Vagina (tissue), 2 donors: ENCODE results near the gene RERG.

Experiments
- CTCF ChIP-seq, 3 experiments: fragments of 450-650 bp in 2 of 3; fragments of 200-600 bp in 1 of 3; sonication (generic) in 1 of 3; IDR thresholded peaks; one replicate each; pipeline ENCODE4 v1.5.1; 2017 to 2019; ENCODE audit warnings: antibody characterized with exemption in 3 of 3, mild to moderate bottlenecking in 2 of 3, moderate library complexity in 2 of 3
- POLR2AphosphoS5 ChIP-seq, 2 donors: sonication (generic); formaldehyde crosslinking; IDR thresholded peaks; one replicate each; pipeline ENCODE4 v1.9.0; 2017; ENCODE audit warnings: antibody characterized with exemption in 2 of 2, mild to moderate bottlenecking in 2 of 2, low read depth in 1 of 2; ENCODE audit not compliant: insufficient read depth in 1 of 2

- no peak for TF ChIP-seq CTCF (IDR thresholded peaks at IDR 0.05)
- TF ChIP-seq POLR2AphosphoS5 (IDR thresholded peaks at IDR 0.05; ENCODE audit: insufficient read depth in 1 of 2, low read depth in 1 of 2): no peak
Measured at GRCh38 chr12:15194456-15195368, 26.5 kb downstream of the RERG start.
